ENCODE measurements around the gene PLCD3.

The PLCD3 gene

DNA sequence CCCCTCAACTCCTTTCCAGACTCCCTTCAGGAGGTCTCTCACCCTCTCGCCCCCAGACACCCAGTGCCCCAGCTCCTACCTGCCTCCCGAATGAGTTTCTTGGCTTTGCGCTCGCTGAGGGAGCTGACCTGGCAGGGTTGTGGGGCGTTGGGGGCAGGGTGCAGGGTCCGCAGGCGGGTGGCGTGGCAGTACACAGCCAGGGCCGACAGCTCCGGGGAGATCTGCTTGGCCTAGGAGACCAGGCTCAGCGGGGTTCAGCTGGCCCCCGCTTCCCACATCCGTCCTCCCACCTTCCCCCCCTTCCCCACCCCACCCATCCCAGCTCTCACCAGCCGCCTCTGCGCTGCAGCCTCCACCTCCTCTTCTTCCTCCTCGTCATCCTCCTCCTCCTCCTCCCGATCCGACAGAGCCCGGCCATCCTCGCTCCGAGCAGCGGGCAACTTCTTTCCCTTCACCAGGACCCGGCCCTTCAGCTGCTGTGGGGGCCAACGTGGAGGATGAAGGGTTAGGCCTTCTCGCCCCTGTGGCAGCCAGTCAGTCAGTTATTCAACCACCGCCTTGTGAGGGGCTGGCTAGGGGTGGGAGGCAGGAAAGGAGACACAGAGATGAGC lies 17.2 kb downstream of the PLCD3 start:
- no peak for FAIRE-seq

DNA sequence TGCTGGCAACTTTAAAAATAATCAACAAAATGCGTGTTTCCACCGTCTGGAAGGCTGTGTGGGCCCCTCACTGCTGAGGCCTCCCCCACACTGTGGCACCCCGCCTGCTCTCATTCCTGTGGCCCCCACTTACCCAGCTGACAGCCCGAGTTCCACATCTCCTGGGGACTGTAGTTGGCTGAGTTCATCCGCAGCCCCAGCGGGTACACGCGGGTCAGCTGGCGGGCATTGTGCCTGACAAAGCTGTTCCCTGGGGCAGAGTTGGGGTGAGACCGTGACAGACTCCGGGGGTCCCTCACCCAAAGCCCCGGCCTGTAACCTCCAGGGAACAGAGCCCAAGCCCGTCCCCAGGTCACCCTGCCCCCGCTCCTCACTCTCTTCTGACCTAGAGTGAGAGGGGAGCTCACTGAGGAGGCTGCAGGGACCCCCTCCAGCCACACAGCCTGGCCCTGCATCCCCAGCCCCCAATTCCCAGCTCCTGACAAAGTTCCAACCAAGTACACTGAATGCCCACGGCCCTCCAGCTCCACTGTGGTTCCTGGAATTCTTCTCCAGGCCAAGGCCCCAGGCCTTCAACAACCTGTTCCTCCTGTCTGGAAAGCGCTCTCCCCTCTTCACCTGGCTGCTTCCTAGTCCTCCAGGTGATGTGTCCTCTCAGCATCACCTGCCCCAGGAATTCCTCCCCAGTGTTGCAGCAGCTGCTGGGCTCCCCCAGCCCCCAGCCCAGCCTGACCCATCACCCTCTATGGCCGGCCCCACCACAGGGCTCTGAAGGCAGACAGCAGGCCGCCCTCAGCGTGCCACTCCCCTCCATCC lies 18.0 kb downstream of the PLCD3 start:
- FAIRE-seq, result no peak

DNA sequence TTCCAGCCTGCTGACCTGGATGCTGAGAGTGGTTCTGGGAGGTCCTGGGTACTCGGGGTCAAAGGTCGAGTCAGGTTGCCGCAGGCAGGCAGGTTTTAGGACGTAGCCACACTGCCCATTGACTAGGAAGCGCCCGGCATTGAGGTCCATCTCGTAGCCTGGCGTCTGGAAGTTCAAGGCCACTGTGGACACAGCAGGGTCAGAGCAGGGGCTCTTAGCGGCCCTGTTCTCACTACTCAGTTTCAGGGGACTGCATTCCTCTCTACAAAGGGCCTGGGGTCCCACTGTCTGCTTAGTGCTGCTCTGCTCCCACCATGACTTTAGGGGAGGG lies 18.9 kb downstream of the PLCD3 start:
- FAIRE-seq, result no peak

DNA sequence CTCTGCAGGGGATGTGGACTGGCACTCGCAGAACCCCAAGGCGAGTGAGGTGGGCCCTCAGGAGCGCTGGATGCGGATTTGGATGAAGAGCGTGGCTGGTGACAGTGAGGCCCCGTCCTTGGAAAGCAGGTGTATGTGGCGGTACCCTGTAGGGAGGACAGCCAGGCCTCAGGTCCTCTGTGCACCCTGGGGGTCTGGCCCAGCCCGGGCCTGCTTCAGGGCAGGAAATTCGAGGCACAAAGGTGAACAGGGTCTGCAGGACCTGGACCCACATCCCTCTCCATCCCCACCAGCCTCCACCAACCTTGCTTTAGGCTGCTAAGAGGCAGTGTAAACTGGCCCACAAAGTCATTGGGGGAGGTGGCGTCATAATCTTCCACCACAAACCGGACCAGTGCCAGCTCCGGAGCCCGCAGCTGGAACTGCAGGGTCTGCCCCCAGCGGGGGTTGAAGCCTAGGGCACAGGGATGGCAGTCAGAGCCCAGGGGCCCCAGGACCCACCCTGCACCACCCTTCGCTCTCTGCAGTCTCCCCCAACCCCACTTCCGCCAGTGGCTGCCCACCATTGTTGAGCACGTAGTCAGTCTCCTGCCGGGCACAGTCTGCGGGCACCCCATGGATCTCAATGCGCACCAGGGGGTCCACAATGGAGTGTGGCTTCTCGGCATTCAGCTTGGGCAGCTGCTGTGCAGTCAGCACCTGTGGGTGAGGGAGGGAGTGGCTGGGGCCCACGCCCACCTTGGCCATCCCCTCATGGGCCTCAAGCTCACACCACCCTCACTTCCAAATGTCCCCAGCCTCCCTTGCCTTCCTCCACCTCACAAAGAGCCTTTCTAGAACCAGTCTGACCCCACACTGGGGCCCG lies 19.5 kb downstream of the PLCD3 start:
- no peak for FAIRE-seq

DNA sequence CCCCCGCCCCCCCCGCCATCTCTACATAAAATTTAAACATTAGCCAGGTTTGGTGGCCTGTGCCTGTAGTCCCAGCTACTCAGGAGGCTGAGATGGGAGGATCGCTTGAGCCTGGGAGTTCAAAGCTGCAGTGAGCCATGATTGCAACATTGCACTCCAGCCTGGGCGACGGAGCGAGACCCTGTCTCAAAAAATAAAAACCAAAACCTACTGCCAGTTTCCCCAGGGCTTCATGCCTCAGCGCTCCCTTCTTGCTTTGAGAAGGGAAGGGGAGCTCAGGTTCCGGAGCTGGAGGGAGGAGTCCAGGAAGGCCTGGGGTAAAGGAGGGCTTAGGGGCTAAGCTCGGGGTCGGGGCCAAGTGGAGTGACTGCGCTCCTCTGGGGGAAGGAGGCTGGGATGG lies 20.5 kb downstream of the PLCD3 start:
- no peak for FAIRE-seq

DNA sequence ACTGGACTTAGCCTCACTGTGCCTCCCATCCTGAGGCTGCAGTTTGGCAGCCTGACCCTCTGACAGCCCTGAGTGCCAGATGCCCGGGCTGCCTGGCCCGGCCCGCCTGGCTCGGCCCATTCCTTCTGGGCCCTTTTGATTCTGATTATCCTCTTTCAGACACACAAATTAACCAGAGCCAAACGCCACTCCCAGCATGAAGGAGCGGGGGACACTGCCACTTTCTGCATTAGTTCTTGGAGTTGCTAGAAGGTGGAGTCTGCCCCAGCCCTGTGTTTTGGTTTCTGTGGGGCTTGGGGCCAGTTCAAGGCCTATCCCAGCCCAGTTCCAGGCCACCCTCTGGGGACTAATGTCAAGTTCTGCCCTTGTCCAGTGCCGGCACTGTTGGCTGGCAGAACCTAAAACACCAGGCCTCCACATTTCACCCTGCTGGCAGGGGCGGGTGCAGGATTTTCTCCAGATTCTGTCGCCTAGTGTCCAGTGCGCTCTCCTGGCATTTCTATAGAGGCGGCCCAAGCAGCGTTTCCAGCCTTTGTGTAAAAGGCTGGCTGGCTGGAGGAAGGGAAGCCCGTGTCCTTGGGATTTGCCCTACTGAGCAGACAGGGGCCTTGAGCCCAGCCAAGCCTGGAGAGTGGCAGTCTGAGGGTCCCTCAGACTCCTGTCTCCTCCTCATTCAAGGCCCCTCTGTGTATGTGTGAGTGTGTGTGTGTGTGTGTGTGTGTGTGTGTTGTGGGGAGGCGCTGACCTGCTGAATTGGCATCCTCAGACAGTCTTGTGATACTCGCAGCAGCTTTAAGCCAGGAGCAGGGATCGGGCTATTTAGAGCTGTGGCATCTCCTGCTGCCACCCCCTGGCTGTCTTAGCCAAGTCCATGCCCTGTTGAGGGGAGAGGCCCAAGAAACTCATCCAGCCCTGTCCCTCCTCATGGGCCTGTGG lies 21.4 kb downstream of the PLCD3 start:
- no peak for FAIRE-seq

DNA sequence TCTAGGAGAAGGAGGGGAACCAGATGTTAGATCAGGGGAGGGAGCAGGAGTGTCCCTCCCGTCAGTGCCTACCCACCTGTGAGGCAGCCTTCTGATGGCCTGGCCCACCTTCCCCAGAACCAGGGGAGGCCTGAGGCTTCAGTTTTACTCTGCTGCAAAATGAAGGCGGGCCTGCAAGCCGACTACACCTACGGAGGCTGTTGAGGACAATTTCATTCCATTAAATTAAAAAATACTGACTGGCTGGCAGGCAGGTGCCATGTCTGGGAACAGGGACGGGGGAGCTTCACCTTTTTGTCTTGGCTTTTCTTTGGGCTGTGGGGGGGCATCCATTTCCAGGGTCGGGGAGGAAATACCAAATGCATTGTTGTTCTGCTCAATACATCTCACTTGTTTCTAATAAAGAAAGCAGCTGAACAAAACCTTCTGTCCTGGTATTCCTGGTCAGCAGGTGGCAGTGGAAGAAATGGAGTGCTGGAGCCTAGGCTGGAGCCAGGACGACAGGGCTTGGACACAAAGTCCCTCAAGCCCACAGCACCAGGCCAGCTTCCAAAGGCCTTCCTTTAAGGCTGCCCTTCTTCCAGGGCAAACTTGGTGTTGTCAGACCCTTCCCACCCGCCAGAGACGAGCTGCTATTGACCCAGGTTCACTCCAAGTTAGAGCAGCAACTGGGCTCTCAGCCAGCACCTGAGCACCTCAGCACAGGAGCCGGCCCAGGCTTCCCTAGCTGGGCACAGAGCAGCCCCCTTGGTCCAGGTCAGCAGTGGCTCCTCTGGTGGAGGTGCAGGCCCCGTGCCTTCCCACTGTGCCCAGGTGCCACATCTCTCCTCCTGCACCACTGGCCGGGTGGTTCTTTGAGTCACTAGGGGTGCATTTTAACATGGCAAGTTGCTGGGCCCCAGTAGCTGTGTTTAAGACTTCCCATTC lies 23.5 kb downstream of the PLCD3 start:
- no peak for FAIRE-seq

DNA sequence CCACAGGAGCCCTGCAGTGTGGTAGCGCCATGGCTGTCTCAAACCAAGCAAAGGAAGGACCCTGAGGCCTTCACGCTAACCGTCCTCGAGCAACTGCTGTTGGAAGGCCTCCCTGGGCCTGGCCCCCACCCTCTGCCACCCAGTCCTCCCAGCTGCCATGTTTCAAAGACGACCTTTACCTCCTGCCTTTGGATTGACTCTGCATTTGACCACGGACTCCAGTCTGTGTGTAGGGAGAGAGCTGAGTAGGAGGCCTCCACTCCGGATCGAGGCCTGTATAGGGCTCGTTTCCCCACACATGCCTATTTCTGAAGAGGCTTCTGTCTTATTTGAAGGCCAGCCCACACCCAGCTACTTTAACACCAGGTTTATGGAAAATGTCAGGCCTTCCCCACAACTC lies 24.3 kb downstream of the PLCD3 start:
- FAIRE-seq, result no peak

DNA sequence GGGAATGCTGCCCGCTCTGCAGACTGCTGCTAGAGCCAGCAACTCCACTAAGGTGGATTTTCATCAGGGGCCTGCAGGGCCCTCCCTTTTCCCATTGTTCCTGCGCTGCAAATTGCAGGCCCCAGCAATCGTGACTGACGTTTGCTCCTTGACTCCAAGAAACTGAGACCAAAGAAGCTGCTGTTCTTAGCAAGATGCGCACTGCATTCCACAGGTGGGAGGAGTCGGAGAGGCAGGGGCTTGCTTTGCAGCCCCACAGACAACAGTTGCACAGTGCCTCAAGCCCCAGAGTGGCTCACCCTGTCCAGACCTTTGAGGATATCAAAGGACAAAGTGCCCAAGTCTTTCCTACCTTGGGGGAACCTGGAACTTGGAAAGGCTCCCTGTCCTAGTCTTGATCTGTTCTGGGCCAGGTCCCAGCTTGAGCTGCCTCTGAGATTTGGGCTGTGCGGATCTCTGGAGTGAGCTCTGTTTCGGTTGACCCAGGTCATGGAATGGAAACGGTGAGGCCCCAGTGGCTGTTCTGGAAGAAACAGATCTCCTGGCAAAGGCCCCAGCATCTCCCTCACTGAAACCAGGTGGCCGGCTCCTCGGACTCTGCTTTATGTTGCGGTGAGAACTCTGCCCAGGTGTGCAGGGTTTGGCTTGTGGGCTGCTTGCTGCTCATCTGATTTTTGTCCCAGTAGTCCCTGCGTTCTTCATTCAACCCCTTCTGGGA lies 24.9 kb downstream of the PLCD3 start:
- no peak for FAIRE-seq

DNA sequence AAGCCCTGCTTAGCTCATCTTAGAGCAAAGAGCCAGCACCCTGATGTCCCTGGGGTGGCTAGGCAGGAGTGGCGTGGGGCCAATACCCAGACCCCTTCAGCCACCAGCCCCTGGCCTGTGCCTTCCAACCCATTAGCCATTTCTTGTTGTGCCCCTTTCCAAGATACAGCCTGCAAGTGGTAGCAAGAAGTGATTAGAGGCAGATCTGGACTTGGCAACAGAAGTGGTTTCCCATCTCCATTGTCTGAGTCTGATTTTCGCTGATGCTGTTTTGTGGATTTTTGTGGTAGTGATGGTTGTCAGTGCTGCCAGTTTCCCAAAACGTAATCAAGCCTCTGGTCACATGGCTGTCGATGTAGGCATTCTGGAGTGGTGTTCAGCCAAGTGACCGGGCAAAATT lies 25.7 kb downstream of the PLCD3 start:
- no peak for FAIRE-seq

DNA sequence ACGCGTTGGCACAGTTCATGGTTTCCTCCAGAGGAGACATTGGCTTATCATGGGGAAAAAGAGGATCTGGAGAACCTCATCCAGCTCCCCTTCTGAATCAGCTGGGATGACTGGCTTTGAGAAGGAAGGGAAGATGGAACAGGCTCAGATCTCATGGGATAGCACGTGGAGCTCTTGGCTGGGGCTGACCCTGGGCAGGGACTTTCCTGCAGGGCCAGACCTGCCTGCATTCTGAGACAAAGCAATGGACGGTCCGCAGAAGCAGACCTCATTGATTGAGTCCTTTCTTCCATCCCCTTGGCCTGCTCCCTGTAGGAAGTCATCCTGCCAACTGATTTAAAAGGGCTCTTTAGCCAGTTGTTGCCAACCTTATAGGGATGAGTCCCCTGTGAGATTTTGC lies 26.2 kb downstream of the PLCD3 start:
- FAIRE-seq, result no peak

DNA sequence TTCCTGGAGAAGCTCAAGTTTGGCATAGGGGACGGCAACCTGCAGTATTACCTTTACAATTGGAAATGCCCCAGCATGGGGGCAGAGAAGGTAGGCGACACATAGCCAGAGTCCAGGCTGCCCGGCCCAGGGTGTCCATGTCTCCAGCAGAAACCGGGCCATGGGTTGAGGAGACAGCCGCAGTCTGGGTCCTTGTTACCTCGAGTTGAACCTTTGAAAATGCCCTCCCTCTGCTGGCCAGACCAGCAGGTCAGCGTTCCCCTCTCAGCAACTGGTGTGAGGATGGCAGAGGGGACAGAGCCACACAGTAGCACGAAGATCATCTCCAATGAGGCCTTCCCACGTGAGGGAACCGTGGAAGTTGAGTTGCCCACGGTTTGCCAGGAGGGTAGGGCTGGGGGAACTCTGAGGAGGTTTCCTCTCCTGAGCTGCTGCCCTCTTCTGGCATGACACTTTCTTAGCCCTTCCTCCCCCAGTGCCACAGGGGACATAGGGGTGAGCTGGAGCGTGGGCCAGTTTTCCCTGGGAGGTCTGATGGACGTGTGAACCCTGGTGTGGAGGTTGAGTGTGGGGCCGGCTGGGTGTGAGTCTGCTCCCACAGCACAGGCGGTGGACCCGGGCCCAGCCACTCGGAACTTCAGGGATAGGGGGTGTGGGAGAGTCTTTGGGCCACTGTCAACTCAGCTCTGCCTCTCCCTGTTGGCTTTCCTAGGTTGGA lies 27.2 kb downstream of the PLCD3 start:
- no peak for FAIRE-seq

DNA sequence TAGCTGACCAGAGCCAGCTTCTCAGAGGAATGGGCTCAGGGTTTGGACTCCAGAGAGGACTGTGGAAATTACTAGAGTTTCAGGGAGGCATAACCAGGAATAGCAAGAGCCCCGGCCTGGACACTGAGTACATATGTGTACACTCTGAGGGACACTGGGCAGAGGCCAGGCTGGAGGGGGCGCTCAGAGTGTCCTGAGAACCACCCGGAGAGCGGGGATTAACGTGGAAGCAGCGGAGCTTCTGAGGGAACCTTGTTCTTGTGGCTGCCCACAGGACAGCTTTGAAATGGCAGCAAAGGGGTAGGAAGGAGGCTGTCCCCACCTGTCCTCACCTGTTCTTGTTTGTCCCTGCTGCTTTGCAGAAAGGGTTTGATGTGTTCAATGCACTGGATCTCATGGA lies 27.8 kb downstream of the PLCD3 start:
- FAIRE-seq, result no peak

DNA sequence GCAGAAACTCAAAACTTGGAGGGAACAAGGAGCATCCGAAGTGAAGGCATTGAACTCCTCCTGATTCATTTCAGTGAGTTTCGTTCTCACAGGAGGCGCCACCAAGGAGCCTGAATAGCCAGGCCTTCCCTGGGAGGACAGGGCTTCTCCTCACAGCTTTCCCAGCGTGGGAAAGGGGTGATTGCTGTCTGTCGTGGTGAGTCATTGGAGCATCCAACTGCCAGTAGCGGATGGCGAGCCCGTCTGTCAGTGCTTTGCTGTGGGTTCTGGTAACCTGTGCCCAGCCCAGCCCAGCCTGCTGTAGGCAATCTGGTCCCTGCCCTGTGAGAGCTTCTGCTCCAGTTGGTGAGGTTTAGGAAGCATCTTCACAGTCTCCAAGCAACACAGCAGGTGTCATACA lies 28.3 kb downstream of the PLCD3 start:
- FAIRE-seq, result no peak

DNA sequence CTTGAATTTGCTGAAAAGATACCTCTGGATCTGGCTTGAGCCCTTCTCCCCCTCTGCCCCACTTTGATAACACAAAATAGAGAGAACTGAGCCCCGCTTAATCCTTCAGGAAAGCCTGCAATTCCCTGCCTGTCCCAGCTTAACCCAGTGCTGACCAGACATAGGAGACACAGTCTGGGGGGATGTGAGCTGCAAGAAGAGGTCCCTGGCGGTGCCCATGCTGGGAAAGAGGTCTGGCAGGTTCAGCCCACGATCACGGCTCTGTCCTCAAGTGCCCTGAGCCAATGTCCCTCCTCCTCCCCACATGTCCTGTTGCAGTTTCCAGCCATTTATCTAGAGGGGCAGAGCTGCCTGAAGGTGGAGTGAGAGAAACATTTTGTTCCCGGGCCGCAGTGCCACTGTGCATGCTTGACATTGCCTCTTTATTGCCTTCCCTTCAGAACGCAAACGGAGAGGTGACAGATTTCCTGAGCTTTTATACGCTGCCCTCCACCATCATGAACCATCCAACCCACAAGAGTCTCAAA lies 29.0 kb downstream of the PLCD3 start:
- no peak for FAIRE-seq

DNA sequence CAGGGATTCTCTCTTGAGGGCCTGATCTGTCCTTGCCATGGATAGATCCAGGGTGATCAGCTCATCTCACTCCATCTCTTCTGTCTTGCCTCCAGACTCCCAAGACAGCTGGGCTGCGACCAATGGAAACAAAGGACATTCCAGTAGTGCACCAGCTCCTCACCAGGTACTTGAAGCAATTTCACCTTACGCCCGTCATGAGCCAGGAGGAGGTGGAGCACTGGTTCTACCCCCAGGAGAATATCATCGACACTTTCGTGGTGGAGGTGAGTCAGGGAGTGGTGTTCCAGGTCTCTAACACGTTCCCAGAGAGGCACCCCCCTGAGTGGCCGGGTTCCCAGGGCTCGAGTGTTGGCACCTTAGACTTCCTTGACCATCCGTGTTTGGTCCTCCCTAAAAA lies 29.5 kb downstream of the PLCD3 start:
- FAIRE-seq, result no peak

DNA sequence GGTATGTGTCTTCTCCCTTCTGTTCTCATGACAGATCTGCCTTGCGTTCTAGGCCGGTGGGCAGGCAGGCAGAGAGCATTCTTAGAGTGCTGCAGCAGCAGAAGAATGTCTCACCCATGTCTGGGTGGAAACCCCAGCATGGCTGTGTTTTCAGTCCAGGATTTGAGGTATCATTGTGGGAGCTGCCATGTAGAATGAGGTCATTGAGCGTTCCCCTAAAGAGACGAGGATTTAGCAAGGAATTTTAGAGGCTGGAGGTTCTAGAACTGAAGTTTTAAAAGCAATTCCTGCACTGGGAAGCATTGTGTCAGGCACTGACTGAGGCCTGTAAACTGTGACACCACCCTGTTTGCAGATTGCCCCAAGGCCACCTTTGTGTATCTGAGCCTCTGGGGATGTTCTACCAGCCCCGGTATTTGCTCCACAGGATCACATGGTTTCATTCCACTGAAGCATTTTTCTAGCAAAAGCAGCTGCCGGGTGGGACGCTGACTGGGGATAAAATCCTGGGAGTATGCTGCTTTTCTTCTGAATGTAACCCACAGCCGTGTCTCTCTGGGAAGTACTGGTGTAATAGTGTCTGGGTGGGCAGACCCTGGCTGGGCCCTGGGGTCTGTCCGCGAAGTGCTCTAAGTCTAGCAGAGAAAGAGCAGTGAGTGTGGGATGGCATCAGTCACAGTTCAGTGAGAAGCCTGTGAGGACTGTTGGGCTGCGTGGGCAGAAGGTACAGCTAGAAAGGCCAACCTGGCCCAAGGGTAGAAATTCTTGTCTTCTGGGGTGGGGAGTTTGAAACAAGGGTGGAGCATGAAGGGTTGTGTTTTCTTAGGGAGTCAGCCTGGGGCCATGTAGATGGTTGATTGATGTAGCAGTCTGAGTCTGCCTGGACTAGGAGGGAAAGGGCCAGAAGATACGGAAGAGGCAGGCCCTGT lies 30.2 kb downstream of the PLCD3 start:
- no peak for FAIRE-seq

DNA sequence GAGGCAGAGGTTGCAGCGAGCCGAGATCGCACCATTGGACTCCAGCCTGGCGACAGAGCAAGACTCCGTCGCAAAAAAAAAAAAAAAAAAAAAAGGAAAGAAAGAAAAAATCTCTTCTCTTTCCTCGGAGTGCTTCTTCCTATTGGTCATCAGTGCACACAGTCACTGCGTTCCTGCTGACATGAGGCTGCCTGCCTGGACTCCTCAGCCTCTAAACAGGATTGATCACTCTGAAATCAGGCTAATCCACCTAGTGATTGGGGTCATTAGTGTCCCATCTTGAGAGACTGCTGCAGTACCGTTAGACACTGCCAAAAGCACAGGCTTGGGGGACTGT lies 30.8 kb downstream of the PLCD3 start:
- FAIRE-seq, result no peak

Data from G401.6 (cell line).